Urothelium cell line (cell line): ENCODE measurements around the gene IL18RAP.

Experiments
- DNase-seq: peaks from one replicate; pipeline ENCODE4 v3.0.0; 2011; ENCODE audit warnings: low spot score, mixed read lengths
- FAIRE-seq: peaks from 2 replicates; lab custom pipeline; 2011; peaks lifted over from hg19 to GRCh38; lab: Jason Lieb, UNC

IL18RAP gene

GRCh38 chr2:102492006-102492405 is 69.0 kb downstream of the IL18RAP start:
- no peak for DNase-seq
- no peak for FAIRE-seq

- DNase-seq (no peak), FAIRE-seq (no peak)
These were observed 71.6 kb downstream of the IL18RAP start for GRCh38 chr2:102494570-102494969.

GRCh38 chr2:102498414-102498813 is 75.5 kb downstream of the IL18RAP start:
- FAIRE-seq, result no peak
- no peak for DNase-seq

GRCh38 chr2:102499558-102499957 is 76.6 kb downstream of the IL18RAP start:
- no peak for FAIRE-seq

More at GRCh38 chr2:102499558-102499957, 76.6 kb downstream of the IL18RAP start:
- DNase-seq, result no peak
